ENCODE results near the gene TMEM41B.
A peak's percentile ranks its signal among the peaks of the same experiment; 100 is the strongest.
"Not testable (repeated sequence)": the region's sequence is repeated elsewhere in the genome, so short reads cannot be mapped to it uniquely, and the experiment has no call there.

TMEM41B gene

DNA sequence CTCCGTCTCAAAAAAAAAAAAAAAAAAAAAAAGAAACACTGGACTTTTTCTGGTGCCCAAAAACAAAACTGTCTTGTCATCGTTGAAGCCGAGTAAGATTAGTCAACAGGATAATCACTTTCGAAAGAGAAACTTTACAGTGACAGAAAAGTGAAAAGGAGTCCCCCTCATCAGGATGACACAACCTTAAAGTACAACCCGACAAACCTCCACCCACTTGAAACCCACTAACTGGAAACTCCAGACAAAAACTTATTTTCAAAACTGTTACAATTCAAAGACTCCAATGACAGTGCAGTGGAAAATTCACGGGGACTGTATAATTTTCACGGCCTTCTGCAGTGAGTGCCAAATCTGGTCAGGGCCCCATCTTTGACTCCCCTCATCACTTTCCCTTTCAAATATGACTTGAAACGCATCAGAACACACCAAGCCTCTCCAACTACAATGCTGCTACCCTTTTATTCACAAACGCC, 50.5 kb downstream of the TMEM41B start:
- peak in 1 of 2 donors; percentile 13 for DNase-seq (ENCODE audit: low read depth in 1 of 2, low spot score in 1 of 2)

DNA sequence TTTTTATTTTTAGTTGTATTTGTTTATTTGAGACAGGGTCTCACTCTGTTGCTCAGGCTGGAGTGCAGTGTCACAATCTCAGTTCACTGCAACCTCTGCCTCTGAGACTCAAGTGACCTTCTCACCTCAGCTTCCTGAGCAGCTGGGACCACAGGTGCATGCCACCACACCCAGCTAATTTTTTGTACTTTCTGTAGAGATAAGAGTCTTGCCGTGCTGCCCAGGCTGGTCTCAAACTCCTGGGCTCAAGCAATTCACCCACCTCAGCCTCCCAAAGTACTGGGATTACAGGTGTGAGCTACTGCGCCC, 53.6 kb downstream of the TMEM41B start:
- not testable (repeated sequence) for DNase-seq (ENCODE audit: low read depth in 1 of 2, low spot score in 1 of 2)

DNA sequence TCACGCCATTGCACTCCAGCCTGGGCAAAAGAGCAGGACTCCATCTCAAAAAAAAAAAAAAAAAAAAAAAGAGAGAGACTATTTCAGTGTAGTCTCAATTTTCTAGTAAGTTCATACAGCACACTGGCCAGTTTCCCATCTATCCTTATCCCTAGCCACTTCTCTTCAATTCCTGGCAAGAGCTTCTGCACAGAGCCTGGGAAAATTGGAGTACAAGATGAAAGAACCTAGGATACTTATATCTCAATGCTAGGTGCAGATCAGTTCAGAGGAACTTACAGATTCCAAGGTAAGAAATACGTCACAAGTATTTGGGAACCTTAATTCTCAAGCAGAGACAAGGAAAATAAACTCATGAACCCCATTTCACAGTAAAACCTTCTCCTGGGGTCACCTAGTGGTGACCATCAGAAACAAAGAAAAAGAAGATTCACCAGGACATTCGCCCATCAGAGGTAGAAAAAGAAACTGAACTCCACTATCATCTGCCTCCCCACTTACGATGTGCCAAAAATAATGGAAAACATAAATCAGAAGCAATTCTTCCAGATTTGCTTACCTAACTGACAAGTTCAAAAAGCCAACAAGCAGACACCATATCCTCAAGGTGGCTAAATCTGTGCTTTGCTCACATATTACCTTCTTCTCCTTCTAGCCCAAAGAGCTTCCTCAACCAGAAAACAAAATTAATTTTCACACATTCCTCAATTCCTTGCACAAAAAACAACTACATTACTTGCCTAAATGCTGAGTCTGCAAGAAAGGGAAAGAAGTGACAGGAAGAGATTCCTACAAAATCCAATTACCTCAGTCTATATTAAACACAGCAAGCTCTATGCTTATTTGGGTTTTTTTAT, 54.2 kb downstream of the TMEM41B start:
- DNase-seq (ENCODE audit: low read depth in 1 of 2, low spot score in 1 of 2) = no peak

DNA sequence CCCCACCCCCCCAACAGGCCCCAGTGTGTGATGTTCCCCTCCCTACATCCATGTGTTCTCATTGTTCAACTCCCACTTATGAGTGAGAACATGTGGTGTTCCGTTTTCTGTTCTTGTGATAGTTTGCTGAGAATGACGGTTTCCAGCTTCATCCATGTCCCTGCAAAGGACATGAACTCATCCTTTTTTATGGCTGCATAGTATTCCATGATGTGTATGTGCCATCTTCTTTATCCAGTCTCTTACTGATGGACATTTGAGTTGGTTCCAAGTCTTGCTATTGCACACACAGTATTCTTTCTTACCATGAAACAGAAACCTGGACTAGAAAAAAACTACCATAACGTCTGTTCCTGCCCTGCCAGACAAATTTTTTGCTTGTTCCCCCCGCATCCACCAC, 56.1 kb downstream of the TMEM41B start:
- DNase-seq (ENCODE audit: low read depth in 1 of 2, low spot score in 1 of 2) = not testable (repeated sequence)

DNA sequence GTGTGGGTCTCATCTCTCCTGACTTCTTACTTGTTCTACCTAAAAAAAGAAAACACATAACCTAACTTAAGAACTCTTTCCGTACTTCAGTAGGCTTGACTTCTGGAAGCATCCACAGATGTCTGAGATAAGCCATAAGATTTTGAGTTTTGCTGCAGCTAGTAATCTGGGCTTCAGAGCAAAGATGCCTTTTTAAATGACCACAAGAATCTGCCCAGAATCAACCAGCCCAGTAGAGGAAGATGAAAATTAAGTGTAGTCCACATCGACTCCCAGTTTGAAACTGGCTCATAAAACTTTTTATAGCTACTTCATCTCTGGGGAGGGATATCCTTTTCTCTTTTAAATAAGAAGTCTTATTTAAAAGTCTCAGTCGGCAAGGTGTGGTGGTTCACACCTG, 60.0 kb downstream of the TMEM41B start:
- no peak for DNase-seq (ENCODE audit: low read depth in 1 of 2, low spot score in 1 of 2)

DNA sequence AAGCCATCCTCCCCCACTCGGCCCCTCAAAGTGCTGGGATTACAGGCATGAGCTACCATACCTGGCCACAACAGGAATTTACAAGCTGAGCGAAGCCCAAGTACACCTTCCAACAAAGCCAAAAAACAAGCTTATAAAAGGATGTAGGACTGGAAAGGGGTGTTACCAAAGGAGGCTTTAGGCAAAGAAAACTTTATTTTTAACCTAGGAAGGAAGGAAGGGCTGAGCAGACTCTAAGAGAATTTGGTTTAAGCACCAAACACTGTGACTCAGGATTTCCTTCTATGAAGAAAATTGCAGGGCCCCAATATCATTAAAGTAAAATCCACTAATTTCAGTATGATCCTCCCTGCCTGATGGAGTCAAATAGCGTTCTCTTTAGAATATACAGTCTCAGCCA, 61.3 kb downstream of the TMEM41B start:
- no peak for DNase-seq (ENCODE audit: low read depth in 1 of 2, low spot score in 1 of 2)

DNA sequence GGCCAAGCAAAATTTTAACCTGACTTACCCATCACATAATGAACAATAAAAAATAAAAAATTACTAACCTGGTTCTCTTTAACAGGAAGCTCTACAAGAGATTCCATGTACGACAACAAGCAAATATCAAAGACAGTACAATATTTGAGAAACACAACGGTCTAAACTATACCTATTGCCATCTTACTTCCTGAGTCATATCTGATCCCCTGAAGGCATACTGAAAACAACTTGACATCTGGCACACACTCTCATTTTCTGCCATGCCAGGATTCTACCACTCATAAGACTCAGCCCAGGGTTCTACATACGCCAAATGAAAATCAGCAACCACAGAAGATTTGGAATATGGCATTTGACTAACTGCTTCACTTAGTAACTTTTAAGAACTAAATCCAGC, 63.1 kb downstream of the TMEM41B start:
- no peak for DNase-seq (ENCODE audit: low read depth in 1 of 2, low spot score in 1 of 2)

DNA sequence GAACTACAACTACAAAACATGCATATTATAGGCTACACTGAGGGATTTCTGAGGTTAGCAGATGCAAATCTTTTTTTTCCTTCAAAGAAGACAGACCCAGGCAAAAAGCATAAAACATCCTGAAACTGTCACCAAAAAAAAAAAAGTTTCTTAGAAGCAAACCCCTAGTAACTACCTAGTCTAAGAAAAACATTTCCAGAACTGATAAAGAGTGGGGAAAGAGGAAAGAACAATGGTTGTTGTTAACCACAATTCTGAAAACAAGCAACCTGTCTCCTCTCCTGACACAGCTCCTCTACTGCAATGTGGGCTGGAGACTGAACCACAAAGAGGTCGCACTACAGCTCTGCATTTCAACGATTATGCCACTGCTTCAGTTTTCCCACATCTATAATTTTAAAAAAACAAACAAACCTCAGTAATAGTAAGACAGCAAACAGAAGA, 64.2 kb downstream of the TMEM41B start:
- no peak for DNase-seq (ENCODE audit: low read depth in 1 of 2, low spot score in 1 of 2)

DNA sequence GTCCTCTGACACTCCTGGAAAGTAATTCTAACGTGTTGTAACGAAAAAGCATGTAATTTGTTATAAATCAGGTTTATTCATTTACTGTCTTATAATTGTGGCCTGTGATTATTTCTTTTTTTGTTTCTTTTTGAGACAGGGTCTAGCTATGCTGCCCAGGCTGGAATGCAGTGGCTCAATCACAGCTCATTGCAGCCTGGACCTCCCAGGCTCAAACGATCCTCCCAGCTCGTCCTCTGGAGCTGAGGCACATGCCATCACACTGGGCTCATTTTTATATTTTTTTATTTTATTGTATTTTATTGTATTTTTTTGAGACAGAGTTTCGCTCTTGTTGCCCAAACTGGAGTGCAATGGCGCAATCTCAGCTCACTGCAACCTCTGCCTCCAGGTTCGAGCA, 65.1 kb downstream of the TMEM41B start:
- no peak for DNase-seq (ENCODE audit: low read depth in 1 of 2, low spot score in 1 of 2)

DNA sequence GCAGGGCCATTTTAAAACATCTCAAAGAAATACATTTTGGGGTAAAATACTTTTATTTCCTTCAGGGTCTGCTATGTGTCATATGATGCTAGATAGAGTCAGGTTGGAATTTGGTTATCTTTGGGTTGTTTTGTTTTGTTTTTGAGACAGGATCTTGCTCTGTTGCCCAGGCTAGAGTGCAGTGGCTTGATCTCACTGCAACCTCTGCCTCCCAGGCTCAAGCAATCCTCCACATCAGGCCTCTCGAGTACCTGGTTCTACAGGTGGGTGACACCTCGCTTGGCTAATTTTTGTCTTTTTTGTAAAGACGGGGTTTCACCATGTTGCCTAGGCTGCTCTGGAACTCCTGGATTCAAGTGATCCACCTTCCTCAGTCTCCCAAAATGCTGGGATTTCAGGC, 66.5 kb downstream of the TMEM41B start:
- no peak for DNase-seq (ENCODE audit: low read depth in 1 of 2, low spot score in 1 of 2)

DNA sequence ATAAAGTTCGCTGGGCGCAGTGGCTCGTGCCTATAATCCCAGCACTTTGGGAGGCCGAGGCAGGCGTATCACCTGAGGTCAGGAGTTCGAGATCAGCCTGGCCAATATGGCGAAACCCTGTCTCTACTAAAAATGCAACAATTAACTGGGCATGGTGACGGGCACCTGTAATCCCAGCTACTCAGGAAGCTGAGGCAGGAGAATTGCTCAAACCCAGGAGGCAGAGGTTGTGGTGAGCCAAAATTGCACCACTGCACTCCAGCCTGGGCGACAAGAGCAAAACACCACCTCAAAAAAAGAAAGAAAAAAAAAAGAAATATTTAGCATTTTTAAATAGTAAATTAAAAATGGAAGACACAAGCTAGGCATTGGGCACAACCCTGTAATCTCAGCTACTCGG, 78.2 kb downstream of the TMEM41B start:
- not testable (repeated sequence) for DNase-seq (ENCODE audit: low read depth in 1 of 2, low spot score in 1 of 2)

DNA sequence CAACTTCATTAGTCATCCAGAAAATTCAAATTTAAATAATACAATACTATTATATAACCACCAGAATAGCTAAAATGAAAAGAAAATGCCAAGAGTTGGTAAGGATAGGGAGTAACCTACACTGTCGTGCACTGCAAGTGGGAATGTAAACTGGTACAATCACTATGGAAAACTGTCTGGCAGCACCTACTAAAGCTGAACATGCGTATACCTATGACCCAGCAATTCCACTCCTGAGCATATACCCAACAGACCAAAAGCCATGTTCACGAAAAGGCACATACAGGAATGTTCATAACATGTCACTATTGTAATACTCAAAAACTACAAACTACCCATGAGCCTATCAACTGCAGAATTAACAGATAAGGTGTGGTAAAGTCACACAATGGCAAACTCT, 81.9 kb downstream of the TMEM41B start:
- no peak for DNase-seq (ENCODE audit: low read depth in 1 of 2, low spot score in 1 of 2)

DNA sequence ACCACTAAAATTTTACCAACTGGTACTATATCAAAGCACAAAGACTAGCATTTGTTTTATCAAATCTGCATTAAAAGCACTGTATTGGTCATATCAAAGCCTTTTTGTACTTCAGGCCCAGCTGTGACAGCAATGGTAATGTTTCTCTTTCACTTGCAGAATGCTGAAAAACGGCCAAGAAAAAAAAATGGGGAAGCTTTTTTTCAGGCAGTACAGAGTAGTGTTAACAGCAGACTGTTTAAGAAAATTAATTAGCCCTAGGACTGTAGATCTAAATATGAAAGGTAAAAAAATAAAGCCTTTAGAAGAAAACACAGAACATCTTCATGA, 82.6 kb downstream of the TMEM41B start:
- DNase-seq (ENCODE audit: low read depth in 1 of 2, low spot score in 1 of 2) = no peak

All from activated T-helper 1 cell treated with anti-CD3 and anti-CD28 coated beads, Interleukin-2, amount 50 U/mL, for 16 hours (primary cell).